Endothelial cell of hepatic sinusoid (primary cell): ENCODE measurements around the gene TRAF4.

Experiments used
- in situ Hi-C: cut with HindIII; loops from 2 replicates; pipeline ENCODE4 v1.10.0; 2017; ENCODE audit warnings: low sequenced_read_pairs

TRAF4 gene

GRCh38 chr17:28745786-28746411 is 2.1 kb downstream of the TRAF4 start:
- in situ Hi-C loops: no loop called here

GRCh38 chr17:28746611-28747050 is 2.8 kb downstream of the TRAF4 start:
- in situ Hi-C loops: no loop called here

GRCh38 chr17:28747051-28747691 is 3.4 kb downstream of the TRAF4 start:
- in situ Hi-C loops: no loop called here

GRCh38 chr17:28747801-28748750 is 4.3 kb downstream of the TRAF4 start:
- in situ Hi-C loops: no loop called here

- in situ Hi-C loops: no loop called here
Measured at GRCh38 chr17:28748852-28749515, 5.2 kb downstream of the TRAF4 start.

- in situ Hi-C loops: no loop called here
Measured at GRCh38 chr17:28749516-28750177, 5.8 kb downstream of the TRAF4 start.

- in situ Hi-C loops: no loop called here
Measured at GRCh38 chr17:28750178-28751047, 6.6 kb downstream of the TRAF4 start.

- in situ Hi-C loops: no loop called here
Measured at GRCh38 chr17:28751600-28752366, 8.0 kb downstream of the TRAF4 start.

GRCh38 chr17:28755486-28755885 is 11.7 kb downstream of the TRAF4 start:
- in situ Hi-C loops: no loop called here

GRCh38 chr17:28756049-28756804 is 12.4 kb downstream of the TRAF4 start:
- in situ Hi-C loops: no loop called here

- in situ Hi-C loops: no loop called here
Measured at GRCh38 chr17:28758411-28759121, 14.8 kb downstream of the TRAF4 start.

GRCh38 chr17:28759256-28759865 is 15.6 kb downstream of the TRAF4 start:
- in situ Hi-C loops: no loop called here

- in situ Hi-C loops: loop anchor here (5.0 kb wide), 2 partner anchors 39 to 106 kb away; no protein-coding TSS in a partner anchor
Measured at GRCh38 chr17:28760601-28761562, 17.1 kb downstream of the TRAF4 start.

GRCh38 chr17:28763137-28763799 is 19.5 kb downstream of the TRAF4 start:
- in situ Hi-C loops: loop anchor here (5.0 kb wide), 2 partner anchors 41 to 104 kb away; no protein-coding TSS in a partner anchor

GRCh38 chr17:28763804-28764266 is 20.0 kb downstream of the TRAF4 start:
- in situ Hi-C loops: loop anchor here (5.0 kb wide), 2 partner anchors 42 to 103 kb away; no protein-coding TSS in a partner anchor
